Activated T-cell treated with anti-CD3 and anti-CD28 coated beads, Interleukin-2, amount 50 U/mL, for 4 hours (primary cell): ENCODE measurements around the gene MME. TPM values are rescaled to one million over a fixed set of nuclear protein-coding genes. Genes with fewer than 3 reads are reported as not detected.

Experiments
- ATAC-seq, 2 donors: fragments of 200-7000 bp; cut with Tn5 transposase; one replicate each; pipeline ENCODE4 v1.10.0; 2021
- DNase-seq: peaks from one replicate; pipeline ENCODE4 v3.0.0-alpha.2; 2020
- H3K27me3 Mint-ChIP-seq: one replicate; pipeline ENCODE4 v1.8.0; 2021; ENCODE audit warnings: low read depth, mixed read lengths
- H3K36me3 Mint-ChIP-seq: one replicate; pipeline ENCODE4 v1.8.0; 2022; ENCODE audit warnings: mixed read lengths; ENCODE audit not compliant: insufficient read depth
- H3K4me1 Mint-ChIP-seq: one replicate; pipeline ENCODE4 v1.8.0; 2021; ENCODE audit warnings: low read depth, mixed read lengths
- H3K4me3 Mint-ChIP-seq: one replicate; pipeline ENCODE4 v1.8.0; 2021; ENCODE audit warnings: mild to moderate bottlenecking, moderate library complexity, mixed read lengths
- H3K9me3 Mint-ChIP-seq: one replicate; pipeline ENCODE4 v1.8.0; 2021; ENCODE audit warnings: mixed read lengths
- total RNA-seq, 3 donors: library from RNA; stranded (reverse); gene quantifications; one replicate each; pipeline ENCODE4 v1.2.1, GENCODE V29; 2021

The MME gene
- total RNA-seq, 3 donors from 2014 or later: 0.11 TPM; not detected in 2

DNA sequence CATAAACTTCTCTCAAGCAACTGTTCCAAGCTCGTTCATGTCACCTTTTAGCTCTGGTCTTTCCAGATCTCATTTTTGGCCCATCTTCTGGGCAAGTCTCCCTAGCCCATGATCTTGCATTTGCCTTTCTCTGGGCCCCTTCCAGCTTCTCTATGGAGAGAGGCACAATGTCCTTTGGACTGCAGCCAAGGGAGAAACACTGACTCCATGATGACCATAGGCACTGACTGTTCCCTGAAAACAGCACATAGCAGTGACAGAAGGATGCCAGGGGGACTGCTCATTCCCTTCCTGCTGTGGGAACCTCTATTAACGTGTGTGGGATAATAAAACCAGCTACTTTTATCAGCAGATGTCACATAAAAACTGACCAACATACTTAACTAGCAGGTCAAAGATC lies 153.1 kb downstream of the MME start:
- H3K4me1 Mint-ChIP-seq: no peaks in the 10 kb centered on the region
- no peak for DNase-seq
- H3K27me3 Mint-ChIP-seq: peaks cover 3% of the 10 kb centered on the region
- H3K9me3 Mint-ChIP-seq: no peaks in the 10 kb centered on the region
- no peaks in the 10 kb centered on the region for H3K36me3 Mint-ChIP-seq
- no peak for ATAC-seq
- H3K4me3 Mint-ChIP-seq: no peak overlapping the region

Other genes starting within 250 kb of the MME start
- gene STRIT1, start 213.4 kb downstream of the MME start, total RNA-seq: not detected